Hepatocyte (in vitro differentiated cells): ENCODE data around the gene CACNA1C. TPM values are rescaled to one million over a fixed set of nuclear protein-coding genes. Genes with fewer than 3 reads are reported as not detected.
A peak's percentile ranks its signal among the peaks of the same experiment; 100 is the strongest.

Source experiments
- DNase-seq: peaks from one replicate; pipeline ENCODE4 v3.0.0-alpha.2; 2016; ENCODE audit warnings: low spot score
- H2AFZ ChIP-seq: fragments of 200-600 bp; sonication (generic); 2 replicates; pipeline ENCODE4 v1.6.0; 2016; ENCODE audit warnings: antibody characterized with exemption, mild to moderate bottlenecking
- H3K27ac ChIP-seq: fragments of 200-600 bp; sonication (generic); 2 replicates; pipeline ENCODE4 v1.5.1; 2016; ENCODE audit warnings: mild to moderate bottlenecking
- H3K27me3 ChIP-seq: fragments of 200-600 bp; sonication (generic); 2 replicates; pipeline ENCODE4 v1.6.1; 2016
- H3K36me3 ChIP-seq: fragments of 200-600 bp; sonication (generic); replicated peaks from 2 replicates; pipeline ENCODE4 v1.5.1; 2016; ENCODE audit warnings: low read depth; ENCODE audit not compliant: insufficient read depth
- H3K4me1 ChIP-seq: fragments of 200-600 bp; sonication (generic); 2 replicates; pipeline ENCODE4 v1.5.1; 2016; ENCODE audit warnings: mild to moderate bottlenecking, moderate library complexity; ENCODE audit not compliant: insufficient read depth
- H3K4me2 ChIP-seq: fragments of 200-600 bp; sonication (generic); 2 replicates; pipeline ENCODE4 v1.6.0; 2016
- H3K4me3 ChIP-seq: fragments of 200-600 bp; sonication (generic); 2 replicates; pipeline ENCODE4 v1.5.1; 2016; ENCODE audit warnings: mild to moderate bottlenecking
- H3K79me2 ChIP-seq: fragments of 200-600 bp; sonication (generic); 2 replicates; pipeline ENCODE4 v1.6.0; 2017; ENCODE audit warnings: mild to moderate bottlenecking
- H3K9me2 ChIP-seq: fragments of 200-600 bp; sonication (generic); replicated peaks from 2 replicates; pipeline ENCODE4 v1.6.0; 2017; ENCODE audit warnings: mild to moderate bottlenecking; ENCODE audit not compliant: insufficient read depth
- H3K9me3 ChIP-seq: fragments of 200-600 bp; sonication (generic); 2 replicates; pipeline ENCODE4 v1.5.1; 2016; ENCODE audit warnings: low read depth, mild to moderate bottlenecking
- H4K20me1 ChIP-seq: fragments of 200-600 bp; sonication (generic); 2 replicates; pipeline ENCODE4 v1.6.0; 2016; ENCODE audit warnings: mild to moderate bottlenecking; ENCODE audit not compliant: insufficient read depth, poor library complexity, severe bottlenecking
- CTCF ChIP-seq: fragments of 200-600 bp; sonication (generic); IDR thresholded peaks from 2 replicates; pipeline ENCODE4 v1.5.1; 2016; ENCODE audit warnings: antibody characterized with exemption, mild to moderate bottlenecking; ENCODE audit not compliant: poor library complexity
- EZH2 ChIP-seq: fragments of 200-600 bp; sonication (generic); IDR thresholded peaks from 2 replicates; pipeline ENCODE4 v1.6.1; 2016; ENCODE audit warnings: antibody characterized with exemption, mild to moderate bottlenecking, borderline replicate concordance
- EZH2phosphoT487 ChIP-seq: fragments of 200-600 bp; sonication (generic); IDR thresholded peaks from one replicate; pipeline ENCODE4 v1.6.1; 2018; ENCODE audit warnings: antibody characterized with exemption, mild to moderate bottlenecking, low read depth, moderate library complexity; ENCODE audit not compliant: unreplicated experiment, severe bottlenecking
- WGBS: methylation state at CpG from one replicate; pipeline ENCODE4 v1.1.6; 2016; ENCODE audit warnings: low lambda C conversion rate; ENCODE audit errors: missing lambda C conversion rate; 5-methylcytosine and 5-hydroxymethylcytosine counted together
- polyA plus RNA-seq: library from polyadenylated mRNA; unstranded; fragments of >200 nt; fragmentation: Nextera tagmentation; extraction: Ambion mirVana; gene quantifications from 2 replicates; pipeline ENCODE4 v1.2.1, GENCODE V29; 2016
- total RNA-seq: library from RNA; depleted of rRNA; stranded (reverse); fragments of >200 nt; gene quantifications from 2 replicates; pipeline ENCODE4 v1.2.3, GENCODE V29; 2014

CACNA1C gene
- total and polyA plus RNA-seq, 2 experiments from 2014 or later, result 3.2 to 4.0 TPM

GRCh38 chr12:2248901-2249381, 196.2 kb downstream of the CACNA1C start:
- Histone ChIP-seq H3K4me2 (no peak overlapping the region), H4K20me1 (no peaks in the 10 kb centered on the region), H3K4me1 (peaks cover 28% of the 10 kb centered on the region), H3K4me3 (no peak overlapping the region), H3K79me2 (no peaks in the 10 kb centered on the region), H3K27ac (peak overlapping the region; percentile 42), H3K9me2 (no peaks in the 10 kb centered on the region), H3K27me3 (no peaks in the 10 kb centered on the region), H3K9me3 (no peaks in the 10 kb centered on the region), H2AFZ (no peak overlapping the region), H3K36me3 (no peaks in the 10 kb centered on the region)
- no peak for TF ChIP-seq CTCF
- no peak for TF ChIP-seq EZH2
- no peak for TF ChIP-seq EZH2phosphoT487
- DNase-seq, result no peak
- WGBS, result 87% methylated on average over 8 of the region's 8 CpGs

- H4K20me1 ChIP-seq, result no peaks in the 10 kb centered on the region
- no peaks in the 10 kb centered on the region for H3K9me3 ChIP-seq
- no peak overlapping the region for H3K27ac ChIP-seq
- WGBS, result 75% methylated on average over 5 of the region's 5 CpGs
- H3K4me2 ChIP-seq, result no peak overlapping the region
- no peaks in the 10 kb centered on the region for H3K79me2 ChIP-seq
- H3K4me1 ChIP-seq, result peaks cover 13% of the 10 kb centered on the region
- H3K4me3 ChIP-seq, result no peak overlapping the region
- H3K36me3 ChIP-seq, result no peaks in the 10 kb centered on the region
- DNase-seq, result no peak
- no peak overlapping the region for H2AFZ ChIP-seq
- H3K27me3 ChIP-seq, result no peaks in the 10 kb centered on the region
- TF ChIP-seq EZH2phosphoT487 (no peak), CTCF (no peak)
- H3K9me2 ChIP-seq, result no peaks in the 10 kb centered on the region
Measured at GRCh38 chr12:2250797-2251196, 198.0 kb downstream of the CACNA1C start.

GRCh38 chr12:2251526-2252209, 198.9 kb downstream of the CACNA1C start:
- H3K9me2 ChIP-seq, result no peaks in the 10 kb centered on the region
- no peak overlapping the region for H2AFZ ChIP-seq
- H3K27me3 ChIP-seq, result no peaks in the 10 kb centered on the region
- no peaks in the 10 kb centered on the region for H3K9me3 ChIP-seq
- H3K79me2 ChIP-seq, result no peaks in the 10 kb centered on the region
- DNase-seq, result no peak
- TF ChIP-seq CTCF (no peak), EZH2phosphoT487 (no peak), EZH2 (no peak)
- no peak overlapping the region for H3K27ac ChIP-seq
- H3K4me1 ChIP-seq, result peaks cover 13% of the 10 kb centered on the region
- no peaks in the 10 kb centered on the region for H3K36me3 ChIP-seq
- no peak overlapping the region for H3K4me3 ChIP-seq
- 72% methylated on average over 8 of the region's 8 CpGs for WGBS
- no peaks in the 10 kb centered on the region for H4K20me1 ChIP-seq
- no peak overlapping the region for H3K4me2 ChIP-seq
